Posterior cingulate gyrus (tissue), 11 donors: ENCODE measurements around the gene ARHGEF38.
"Not testable (repeated sequence)": the region's sequence is repeated elsewhere in the genome, so short reads cannot be mapped to it uniquely, and the experiment has no call there.

ENCODE experiments used
- DNase-seq, 10 donors: peaks; one replicate each; pipeline versions ENCODE4 v3.0.0 to v3.0.0-alpha.2; 2020 to 2021; ENCODE audit warnings: mixed read lengths in 3 of 10
- intact Hi-C: fragments of 100-400 bp; cut with DNase I; formaldehyde crosslinking; loops from one replicate; pipeline ENCODE4 v1.15.1; 2023

The ARHGEF38 gene

DNA sequence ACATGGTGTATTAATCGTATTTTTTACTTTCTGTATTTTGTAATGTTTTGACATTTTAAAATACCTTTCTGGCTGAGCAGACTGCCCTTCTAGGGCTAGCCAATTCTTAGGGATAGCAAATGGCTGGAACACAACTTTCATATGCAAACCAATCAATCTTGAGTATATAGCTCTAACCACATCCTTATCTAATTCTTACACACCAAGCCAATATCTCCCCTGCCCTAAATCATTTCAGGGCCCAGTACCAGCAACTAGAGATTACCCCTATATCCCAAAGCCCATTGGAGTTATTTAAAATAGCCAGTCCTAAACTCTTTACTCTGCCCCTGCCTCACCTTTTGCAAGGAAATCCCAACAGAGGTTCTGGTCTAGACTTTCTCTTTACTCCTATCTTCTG, 97.8 kb downstream of the ARHGEF38 start:
- intact Hi-C loops = no loop called here

DNA sequence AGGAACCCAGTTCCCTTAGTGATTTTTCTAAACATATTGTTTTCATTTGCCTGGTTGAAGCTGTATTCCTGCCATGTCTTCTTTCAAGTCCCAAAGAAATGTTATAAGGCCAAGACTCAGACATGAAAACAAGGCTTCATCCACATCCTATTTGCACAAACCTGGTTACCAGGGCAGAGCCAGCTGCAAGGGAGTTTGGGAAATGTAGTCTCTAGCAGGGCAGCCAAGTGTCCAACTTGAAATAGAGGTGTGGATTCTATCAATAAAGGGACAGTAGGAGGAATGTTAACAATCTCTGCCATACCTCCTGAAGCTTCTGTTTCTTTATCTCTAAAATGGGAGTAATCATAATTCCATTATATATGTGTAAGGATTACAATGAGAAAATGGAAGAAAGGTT, 99.5 kb downstream of the ARHGEF38 start:
- DNase-seq = no peak
- intact Hi-C loops = no loop called here

More for the DNA sequence above, 97.8 kb downstream of the ARHGEF38 start:
- DNase-seq = no peak

- intact Hi-C loops = no loop called here
- DNase-seq = no peak
Observed at GRCh38 chr4:105652286-105652888, 100.0 kb downstream of the ARHGEF38 start.

DNA sequence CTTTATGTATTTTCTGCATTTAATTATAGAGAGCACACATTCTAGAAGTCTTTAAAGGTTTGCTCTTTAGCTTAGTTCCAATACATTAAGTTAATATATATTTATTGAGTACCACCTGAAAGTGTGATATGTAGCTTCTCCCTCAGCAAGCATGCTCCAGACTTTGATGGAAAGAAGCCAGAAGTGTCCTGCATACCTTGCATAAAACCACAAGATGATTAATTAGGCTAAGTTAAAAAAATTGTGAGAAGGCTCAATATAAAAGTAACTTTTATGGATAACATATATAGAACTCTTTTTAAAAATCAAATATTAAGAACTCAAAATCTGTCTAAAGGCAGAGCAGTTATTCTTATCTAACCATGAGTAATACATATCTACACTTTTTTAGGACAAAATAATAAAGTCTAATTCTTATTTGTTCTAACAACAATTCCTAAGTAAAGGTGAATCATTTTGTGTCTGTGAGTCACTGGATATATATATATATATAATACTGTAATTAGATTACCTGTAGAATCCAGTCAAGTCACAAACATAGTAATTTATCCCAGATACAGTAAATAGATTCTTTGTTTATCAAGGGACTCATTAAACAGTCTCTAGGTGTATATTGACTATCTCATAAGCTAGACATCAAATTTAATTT, 104.8 kb downstream of the ARHGEF38 start:
- intact Hi-C loops = no loop called here
- DNase-seq = no peak

GRCh38 chr4:105659190-105659589, 106.8 kb downstream of the ARHGEF38 start:
- intact Hi-C loops = no loop called here
- no peak for DNase-seq

DNA sequence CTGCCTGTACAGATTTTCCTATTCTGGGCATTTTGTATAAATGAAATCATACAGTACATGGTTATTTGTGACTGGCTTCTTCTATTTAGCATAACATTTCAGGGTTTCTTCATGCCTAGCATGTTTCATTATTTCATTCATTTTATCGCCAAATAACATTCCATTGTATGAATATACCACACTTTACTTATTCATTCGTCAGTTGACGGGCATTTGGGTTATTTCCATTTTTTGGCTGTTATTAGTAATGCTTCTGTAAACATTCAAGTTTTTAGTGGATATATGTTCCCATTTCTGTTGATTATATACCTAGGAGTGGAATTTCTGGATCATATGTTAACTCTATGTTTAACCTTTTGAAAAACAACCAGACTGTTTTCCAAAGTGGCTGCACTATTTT, 108.6 kb downstream of the ARHGEF38 start:
- intact Hi-C loops = no loop called here
- no peak for DNase-seq

- intact Hi-C loops = no loop called here
- no peak for DNase-seq
Observed at GRCh38 chr4:105662935-105663675, 110.7 kb downstream of the ARHGEF38 start.

DNA sequence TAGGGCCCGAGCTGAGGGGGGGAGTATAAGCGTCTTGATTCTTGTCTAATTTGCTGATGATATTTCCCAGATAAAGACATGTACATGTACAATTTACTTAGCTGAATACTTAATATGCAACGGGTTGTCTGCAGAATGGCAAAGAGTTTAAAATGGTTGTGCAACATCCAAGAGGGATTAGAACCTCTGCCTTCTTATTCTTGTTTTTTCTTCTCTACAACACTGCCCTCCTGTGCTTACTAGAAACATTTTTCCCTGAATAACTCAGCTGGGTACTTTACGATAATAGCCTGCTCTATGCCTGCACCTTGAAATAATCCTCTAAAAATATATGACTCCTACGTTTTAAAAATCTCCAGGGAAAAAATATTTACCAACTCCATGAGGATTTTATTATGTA, 114.3 kb downstream of the ARHGEF38 start:
- no peak for DNase-seq
- intact Hi-C loops = no loop called here

DNA sequence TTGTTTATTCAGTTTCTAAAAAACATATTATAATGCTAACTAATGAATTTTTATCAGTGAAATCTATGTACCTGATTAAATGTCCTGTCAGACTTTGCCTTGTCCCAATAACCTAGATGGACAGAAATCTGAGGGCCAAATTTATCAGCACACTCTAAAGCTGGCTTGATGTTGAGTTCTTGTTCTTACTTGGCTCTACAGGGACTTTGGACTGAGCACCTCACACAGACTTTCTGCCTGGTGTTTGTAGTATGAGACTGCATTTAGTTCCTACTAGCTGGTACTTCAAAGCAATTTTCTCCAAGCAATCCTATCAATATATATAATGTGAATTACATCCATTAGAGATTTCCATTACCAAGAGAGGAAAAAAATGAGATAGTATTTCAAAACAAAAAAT, 118.3 kb downstream of the ARHGEF38 start:
- no peak for DNase-seq
- intact Hi-C loops = no loop called here

DNA sequence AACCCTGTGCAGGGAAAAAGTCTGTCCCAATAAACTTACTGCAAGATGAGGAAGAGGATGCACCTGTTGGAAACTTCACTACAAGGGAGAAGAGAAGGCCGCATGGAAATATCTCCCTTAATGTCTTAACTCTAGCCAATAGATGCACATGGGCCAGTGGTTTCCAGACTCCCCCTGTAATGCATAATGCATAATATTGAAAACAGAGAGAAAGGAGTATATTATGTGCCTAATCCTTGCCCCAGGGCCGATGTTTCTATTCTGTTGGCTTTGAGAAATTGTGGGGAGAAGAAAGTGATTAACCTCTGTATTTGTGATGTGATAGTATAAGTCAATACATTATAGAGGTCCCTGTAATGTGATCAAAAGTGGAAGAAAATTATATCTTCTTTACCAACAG, 118.9 kb downstream of the ARHGEF38 start:
- intact Hi-C loops = no loop called here
- DNase-seq = no peak

- intact Hi-C loops = no loop called here
- no peak for DNase-seq
Observed at GRCh38 chr4:105674011-105674410, 121.6 kb downstream of the ARHGEF38 start.

GRCh38 chr4:105677709-105678108, 125.3 kb downstream of the ARHGEF38 start:
- DNase-seq = no peak
- intact Hi-C loops = no loop called here

GRCh38 chr4:105679186-105679585, 126.8 kb downstream of the ARHGEF38 start:
- no peak for DNase-seq
- intact Hi-C loops = no loop called here

- intact Hi-C loops = no loop called here
- no peak for DNase-seq
Observed at GRCh38 chr4:105683038-105683437, 130.6 kb downstream of the ARHGEF38 start.

DNA sequence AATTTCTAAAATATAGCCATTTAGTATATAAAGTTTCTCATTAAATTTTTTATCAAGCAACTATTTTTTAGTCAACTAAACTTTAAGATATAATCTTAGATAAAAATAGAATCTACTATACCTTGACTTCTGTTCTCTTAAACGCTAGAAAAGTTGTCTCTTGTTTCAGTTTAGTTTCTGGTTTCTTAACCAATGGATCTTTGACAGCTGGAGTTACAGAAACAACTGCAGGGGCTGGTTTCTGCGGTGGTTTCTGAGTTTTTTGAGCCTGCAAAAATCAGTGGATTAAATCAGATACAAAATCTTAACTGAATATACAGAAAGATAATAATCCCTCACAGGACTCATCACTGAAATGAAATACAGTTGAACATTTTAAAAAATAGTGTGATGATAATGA, 134.2 kb downstream of the ARHGEF38 start:
- DNase-seq = no peak
- intact Hi-C loops = no loop called here

DNA sequence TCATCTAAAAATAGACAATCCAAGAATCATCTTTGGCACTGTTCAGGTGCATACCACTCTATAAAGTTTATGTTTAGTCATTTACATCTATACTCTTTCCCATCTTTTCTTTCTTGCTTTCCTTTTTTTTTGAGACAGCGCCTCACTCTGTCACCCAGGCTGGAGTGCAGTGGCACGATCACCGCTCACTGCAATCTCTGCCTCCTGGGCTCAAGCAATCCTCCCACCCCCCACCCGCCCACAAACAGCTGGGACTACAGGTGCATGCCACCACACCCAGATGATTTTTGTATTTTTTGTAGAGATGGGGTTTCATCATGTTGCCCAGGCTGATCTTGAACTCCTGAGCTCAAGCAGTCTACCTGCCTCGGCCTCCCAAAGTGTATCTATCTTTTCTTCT, 142.4 kb downstream of the ARHGEF38 start:
- DNase-seq, intact Hi-C loops: not testable (repeated sequence)

DNA sequence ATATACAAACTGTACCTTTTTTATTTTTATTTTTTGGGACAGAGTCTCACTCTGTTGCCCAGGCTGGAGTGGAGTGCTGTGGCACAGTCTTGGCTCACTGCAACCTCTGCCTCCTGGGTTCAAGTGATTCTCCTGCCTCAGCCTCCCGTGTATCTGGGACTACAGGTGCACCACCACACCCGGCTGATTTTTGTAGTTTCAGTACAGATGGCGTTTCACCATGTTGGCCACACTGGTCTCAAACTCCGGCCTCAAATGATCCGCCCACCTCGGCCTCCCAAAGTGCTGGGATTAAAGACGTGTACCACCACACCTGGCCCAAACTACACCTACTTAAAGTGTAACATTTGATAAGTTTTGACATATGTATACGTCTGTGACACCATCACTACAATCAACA, 143.4 kb downstream of the ARHGEF38 start:
- not testable (repeated sequence) for DNase-seq

DNA sequence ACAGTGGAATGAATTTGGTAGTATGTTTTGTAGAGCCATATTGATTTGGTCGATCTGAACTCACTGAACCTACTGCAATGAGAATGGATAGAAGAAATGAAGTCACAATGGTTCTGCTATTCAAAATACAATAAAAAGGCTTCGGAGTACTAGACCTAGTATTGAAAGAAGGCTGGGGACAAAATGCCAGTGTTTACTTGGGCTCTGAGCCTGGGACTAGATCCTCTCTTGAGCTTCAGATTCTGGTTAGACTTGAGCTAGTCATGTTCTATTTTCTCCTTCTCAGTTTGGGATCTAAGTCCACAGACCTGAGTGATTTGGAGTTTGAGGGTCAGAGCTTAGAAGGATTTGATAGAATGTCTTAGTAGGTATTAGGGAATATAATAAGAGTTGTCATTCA, 146.2 kb downstream of the ARHGEF38 start:
- DNase-seq = no peak
- intact Hi-C loops = no loop called here

More for the DNA sequence above, 143.4 kb downstream of the ARHGEF38 start:
- intact Hi-C loops = not testable (repeated sequence)

GRCh38 chr4:105707782-105708180, 155.4 kb downstream of the ARHGEF38 start:
- intact Hi-C loops = no loop called here
- no peak for DNase-seq

DNA sequence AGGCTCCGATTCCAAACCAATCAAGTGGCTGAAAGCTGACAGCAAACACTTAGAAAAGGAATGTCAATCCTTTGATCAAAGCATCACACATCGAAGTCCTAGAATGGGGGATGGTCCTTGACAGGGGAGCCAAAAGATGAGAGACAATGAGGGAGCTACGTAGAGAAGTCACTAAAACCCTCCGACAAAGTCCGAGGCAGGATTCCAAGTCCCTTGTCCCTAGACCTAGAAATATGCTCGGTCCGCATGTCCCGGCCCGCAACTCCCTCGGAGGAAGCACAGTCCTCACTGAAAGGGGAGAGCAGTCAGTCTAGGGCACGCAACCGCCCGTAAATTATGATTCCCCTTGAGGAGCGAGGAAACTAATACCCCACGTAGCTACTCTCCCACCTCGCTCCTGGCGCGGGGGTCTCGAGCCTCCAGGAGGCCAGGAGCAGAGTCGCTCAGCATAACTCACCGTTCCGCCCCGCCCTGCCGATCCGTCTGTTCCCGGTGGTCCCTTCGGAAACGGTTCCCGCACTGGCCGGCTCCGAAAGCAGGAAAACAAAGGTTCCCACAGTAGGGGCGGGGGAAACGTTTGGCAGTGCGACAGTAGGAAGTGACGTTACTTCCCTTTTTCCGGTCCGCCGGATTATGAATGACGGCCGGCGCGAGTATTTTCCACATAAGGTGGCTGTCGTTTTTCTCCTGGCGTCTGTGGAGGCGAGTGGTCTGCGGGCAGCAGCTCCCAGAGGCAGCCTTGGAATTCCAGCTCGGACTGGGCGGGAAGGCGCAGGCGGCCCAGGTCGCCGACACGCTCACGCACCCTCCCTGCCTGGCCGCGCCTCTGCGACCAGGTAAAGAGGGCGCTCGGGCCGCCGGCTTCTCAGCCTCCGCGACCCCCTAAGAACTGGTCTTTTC, 156.0 kb downstream of the ARHGEF38 start, which contains the start of the genes GSTCD and INTS12:
Gene GSTCD, plus strand, starts transcription at position 604 of the 900 bp plus-strand sequence. CDS start 8,830 bp downstream, outside the sequence.
Gene INTS12, minus strand, starts transcription at position 509 of the 900 bp plus-strand sequence. CDS start 8,684 bp downstream, outside the sequence.
- intact Hi-C loops = no loop called here
- DNase-seq = peak; percentile 87 to 99 (median 93)

DNA sequence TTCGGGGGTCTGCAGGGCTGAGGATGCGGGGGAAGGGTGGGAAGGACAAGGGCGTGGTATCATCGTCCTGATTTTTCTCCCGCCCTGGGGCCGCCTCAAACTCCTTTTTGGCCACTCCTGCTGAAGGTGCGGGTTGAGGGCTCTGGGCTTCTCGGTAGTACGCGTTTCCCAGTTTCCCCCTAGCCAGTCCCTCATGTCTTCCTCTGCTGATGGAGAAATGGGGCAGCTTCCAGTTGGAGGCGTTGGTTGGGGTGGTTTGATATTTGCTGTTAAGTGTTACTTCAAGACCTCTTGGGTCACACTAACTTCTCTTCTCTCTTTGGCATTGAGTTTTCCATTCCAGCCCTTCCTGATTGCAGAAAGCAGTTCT, 156.6 kb downstream of the ARHGEF38 start:
- intact Hi-C loops = no loop called here
- no peak for DNase-seq
